HK-2 (cell line): ENCODE measurements around the gene GGT1.

ENCODE experiments used
- DNase-seq: peaks from one replicate; pipeline ENCODE4 v3.0.0-alpha.2; 2018; ENCODE audit not compliant: unreplicated experiment

The GGT1 gene

GRCh38 chr22:24602847-24603769 lies at the start of gene GGT1:
Gene GGT1, plus strand, starts transcription at chr22:24603193. Its CDS starts 7,889 bp downstream, at chr22:24611082.
- peak; percentile 38 for DNase-seq

DNA sequence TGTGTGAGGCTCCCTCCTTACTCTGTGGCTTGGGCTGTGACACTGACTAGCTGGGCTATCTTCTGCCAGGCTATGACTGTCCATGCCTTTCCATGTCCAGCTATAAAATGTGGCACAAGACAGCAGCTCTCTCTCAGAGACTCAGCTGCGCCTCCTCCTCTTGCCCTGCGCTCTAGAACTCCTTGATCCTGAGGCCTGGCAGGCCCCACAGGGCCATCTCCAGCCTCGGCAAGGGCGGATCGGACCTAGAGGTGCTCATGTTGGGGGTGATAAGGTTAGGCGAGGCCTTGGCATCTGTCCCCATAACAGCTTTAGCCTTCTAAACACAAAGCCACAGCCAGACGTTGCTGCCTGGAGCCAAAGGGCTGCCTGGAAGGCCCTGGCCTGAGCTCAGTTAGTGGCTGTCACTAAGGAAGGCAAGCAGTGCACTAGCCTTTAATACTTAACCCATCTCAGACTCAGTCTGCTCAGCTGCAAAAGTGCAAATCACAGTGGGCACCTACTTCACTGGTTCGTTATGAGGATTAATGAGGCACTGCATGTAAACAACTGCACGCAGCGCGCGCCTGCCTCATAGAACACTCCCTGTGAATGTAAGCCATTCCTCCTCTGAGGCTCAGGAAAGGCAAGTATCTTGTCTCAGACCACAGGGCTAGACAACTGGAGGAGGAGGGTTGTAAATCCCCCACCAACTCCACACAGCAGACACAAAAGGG lies 49.2 kb upstream of the GGT1 start:
- DNase-seq = no peak

- peak; percentile 45 for DNase-seq
These were observed 48.5 kb upstream of the GGT1 start, which contains the start of gene GUCD1 for GRCh38 chr22:24554313-24555164. Gene GUCD1, minus strand, starts transcription at chr22:24555138. Its CDS starts 147 bp downstream, at chr22:24554991.

- peak; percentile 99 for DNase-seq
These were observed 47.6 kb upstream of the GGT1 start, which contains the start of gene SNRPD3 for GRCh38 chr22:24555165-24556039. Gene SNRPD3, plus strand, starts transcription at chr22:24555999. Its CDS starts 1,676 bp downstream, at chr22:24557675.

DNA sequence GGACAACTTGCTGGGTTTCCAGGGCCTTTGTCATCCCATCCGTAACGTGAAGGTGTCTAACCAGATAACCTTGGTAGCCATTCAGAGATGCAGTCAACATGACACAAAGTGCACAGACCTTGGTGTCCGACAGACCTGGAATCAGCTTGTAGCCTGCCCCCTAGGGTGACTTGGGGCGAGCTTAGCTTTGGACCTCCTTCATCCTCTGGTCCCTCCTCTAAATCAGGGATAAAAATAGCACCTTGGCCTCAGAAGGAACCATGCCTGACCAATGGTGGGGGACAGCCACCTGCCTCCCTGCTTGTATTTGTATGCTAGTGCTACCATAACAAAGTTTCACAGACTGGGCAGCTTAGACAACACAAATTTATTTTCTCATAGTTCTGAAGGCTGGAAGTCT lies 43.5 kb upstream of the GGT1 start:
- no peak for DNase-seq

DNA sequence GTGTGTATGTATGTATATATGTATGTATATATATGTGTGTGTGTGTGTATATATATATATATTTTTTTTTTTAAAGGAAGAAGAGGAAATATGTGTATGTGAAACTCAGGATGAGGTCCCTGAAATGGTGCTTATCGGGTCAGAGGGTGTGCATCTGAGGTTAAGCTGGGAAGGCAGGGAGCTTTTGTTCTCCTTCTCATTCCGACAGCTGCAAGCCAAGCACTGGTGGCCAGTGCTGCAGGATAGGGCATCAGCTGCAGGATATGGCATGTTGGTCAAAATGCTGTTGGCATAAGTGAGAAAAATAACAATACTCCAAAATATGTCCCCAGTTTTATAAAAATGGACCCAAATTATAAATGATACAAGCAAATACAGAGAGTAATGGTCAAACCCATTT lies 39.7 kb upstream of the GGT1 start:
- no peak for DNase-seq

DNA sequence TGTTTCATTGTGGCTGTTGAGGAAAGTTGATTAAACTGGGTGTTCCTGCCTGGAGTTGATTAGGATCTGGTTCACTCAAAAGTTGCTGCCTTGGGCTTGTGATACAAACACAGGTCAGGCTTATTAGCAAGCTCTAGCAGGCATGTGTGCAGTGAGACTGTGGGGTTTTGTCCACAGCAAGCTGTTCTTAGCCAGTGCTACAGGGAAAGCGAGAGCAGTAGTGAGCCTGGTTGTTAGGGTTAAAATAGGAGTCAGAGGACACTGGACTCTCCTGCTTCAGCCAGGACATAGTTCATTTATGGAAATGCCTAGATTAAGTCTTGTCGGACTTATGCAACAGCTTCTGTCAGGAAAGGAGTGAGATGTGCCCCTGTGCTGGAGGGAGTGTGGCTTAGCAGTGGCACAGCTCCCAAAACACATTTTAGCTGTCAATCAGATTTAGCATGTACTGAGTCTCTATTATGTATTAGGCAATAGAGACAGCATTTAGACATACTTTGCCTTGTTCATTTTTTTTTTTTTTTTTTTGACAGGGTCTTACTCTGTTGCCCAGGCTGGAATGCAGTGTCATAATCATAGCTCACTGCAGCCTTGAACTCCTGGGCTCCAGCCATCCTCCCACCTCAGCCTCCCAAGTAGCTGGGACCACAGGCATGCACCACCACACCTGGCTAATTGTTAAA lies 38.5 kb upstream of the GGT1 start:
- DNase-seq = no peak

DNA sequence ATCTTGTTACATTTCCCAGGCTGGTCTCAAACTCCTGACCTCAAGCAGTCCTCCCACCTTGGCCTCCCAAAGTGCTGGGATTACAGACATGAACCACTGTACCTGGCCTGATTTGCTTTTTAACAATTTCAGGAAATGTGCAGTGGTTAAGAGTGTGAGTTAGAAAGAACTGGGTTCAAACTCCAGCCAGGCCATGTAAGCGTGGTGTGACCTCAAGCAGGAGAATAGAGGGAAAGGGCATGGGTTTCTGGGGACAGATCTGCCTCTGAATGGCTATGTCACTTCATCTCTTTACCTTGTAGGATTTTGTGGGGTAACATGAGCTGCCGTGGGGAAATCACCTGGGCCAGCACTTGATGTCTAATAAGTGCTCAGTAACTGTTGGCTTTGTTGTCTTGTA lies 37.9 kb upstream of the GGT1 start:
- no peak for DNase-seq

DNA sequence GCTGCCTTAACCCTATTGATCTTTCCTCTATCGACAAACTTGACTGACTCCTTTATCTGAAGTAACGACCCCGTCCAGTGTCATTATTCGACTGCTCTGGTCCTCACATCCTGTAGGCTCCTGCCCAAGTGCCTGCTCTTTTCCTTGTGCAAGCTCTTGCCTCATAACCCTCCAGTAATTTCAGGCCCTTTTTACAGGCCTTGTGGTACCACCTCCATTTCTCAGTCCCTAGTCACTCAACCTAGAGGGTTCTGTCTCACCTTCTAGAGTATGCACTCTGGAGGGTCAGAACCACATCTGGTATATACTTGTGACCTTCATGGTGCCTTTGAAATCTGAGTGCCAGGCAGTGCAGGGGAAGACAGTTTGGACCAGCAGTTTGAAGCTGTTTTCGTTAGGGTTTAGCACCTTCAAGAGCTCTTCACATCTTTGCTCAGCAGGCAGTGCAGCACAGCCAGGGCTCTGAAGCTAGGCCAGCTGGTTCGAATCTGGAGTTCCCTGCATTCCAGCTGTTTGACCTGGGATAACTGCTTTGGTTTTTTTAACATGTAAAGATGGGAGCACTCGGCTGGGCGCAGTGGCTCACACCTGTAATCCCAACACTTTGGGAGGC lies 36.0 kb upstream of the GGT1 start:
- no peak for DNase-seq

DNA sequence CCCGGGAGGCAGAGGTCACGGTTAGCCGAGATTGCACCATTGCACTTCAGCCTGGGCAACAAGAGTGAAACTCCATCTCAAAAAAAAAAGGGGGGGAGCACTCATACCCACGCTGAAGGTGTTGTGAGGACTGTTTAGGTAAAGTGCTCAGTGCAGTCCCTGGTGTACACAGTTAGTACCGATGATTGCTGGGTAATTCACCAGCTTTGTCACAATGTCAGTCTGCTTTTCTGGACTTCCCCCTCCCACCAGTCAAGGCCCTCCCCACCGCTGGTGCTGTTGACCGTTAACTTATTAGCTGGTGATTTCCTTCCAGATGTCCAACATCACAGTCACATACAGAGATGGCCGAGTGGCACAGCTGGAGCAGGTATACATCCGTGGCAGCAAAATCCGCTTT lies 35.3 kb upstream of the GGT1 start:
- DNase-seq = no peak

GRCh38 chr22:24571266-24571665 lies 31.7 kb upstream of the GGT1 start:
- no peak for DNase-seq

DNA sequence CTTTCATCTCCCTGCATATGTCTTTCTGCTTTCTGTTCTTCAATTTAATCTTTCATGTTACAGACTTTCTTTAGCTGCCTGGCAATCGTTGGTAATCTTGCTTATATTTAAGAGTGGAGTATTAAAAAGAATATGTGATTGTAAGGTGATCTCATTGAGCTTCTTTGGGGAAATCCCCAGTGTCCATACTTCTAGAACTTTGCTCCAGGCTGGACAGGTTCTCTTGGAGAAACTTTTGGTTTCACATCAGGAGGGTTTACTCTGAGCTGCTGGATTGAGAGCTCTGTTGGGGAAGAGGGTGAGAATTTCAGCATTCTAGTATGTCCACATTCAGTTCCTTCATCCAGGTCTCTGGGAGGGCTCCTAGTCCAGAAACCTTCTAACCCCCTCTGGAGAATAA lies 26.2 kb upstream of the GGT1 start:
- no peak for DNase-seq

GRCh38 chr22:24578355-24579257 lies 24.4 kb upstream of the GGT1 start:
- no peak for DNase-seq

DNA sequence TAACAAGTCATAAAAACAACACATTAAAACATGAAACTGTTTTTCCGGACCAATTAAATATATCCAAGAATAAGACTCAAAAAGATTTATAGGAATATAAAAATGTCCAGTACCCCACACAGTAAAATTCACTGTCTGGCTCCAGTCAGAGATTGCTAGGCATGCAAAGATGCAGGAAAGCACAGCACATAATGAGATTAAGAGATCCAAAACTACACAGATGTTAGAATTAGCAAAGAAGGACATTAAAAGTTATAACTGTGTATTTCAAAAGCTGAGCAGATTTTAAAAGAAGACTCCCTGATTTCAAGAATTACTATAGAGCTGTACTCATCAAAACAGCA lies 23.8 kb upstream of the GGT1 start:
- DNase-seq = no peak

GRCh38 chr22:24580276-24580675 lies 22.7 kb upstream of the GGT1 start:
- DNase-seq = no peak

DNA sequence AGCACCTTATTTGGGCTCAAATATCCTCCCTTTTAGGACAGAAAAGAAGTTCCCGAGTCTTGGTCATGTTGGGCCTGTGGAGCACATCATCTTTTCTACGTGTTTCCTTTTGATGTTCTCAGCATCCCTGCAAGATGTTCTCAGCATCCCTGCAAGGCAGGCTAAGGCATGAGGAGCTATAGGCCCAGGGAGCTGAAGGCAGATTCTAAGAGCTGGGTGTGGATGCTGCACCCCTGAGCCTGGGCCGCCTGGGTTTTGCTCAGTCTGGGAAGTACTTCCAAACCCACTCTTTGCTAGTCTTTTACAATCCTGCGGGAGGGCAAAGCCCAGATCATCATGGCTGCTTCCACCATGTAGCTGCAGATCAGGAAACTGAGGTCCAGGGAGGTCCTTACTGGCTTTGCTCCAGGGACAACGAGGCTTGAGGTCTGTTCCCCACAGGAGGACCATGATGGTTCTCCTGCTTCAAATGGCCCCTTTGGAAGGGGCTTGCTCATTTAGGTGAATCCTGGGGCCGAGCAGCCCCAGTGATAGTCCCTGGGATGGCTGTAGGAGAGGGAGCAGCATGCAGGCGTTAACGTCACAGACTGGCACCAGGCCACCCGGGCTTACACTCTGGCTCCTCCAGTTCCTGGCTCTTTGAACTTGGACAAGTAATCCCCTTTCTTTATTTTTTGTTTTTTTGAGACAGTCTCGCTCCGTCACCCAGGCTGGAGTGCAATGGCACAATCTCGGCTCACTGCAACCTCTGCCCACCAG lies 20.8 kb upstream of the GGT1 start:
- DNase-seq = no peak

GRCh38 chr22:24583221-24584165 lies 19.5 kb upstream of the GGT1 start:
- peak; percentile 52 for DNase-seq
